HG03064 (cell line): ENCODE measurements around the gene MROH2A.
"Not testable (repeated sequence)": the region's sequence is repeated elsewhere in the genome, so short reads cannot be mapped to it uniquely, and the experiment has no call there.

Experiments used
- ATAC-seq: cut with Tn5 transposase; IDR thresholded peaks from one replicate; pipeline ENCODE4 v1.9.1; 2021; ENCODE audit warnings: low read depth; ENCODE audit not compliant: unreplicated experiment

The MROH2A gene

DNA sequence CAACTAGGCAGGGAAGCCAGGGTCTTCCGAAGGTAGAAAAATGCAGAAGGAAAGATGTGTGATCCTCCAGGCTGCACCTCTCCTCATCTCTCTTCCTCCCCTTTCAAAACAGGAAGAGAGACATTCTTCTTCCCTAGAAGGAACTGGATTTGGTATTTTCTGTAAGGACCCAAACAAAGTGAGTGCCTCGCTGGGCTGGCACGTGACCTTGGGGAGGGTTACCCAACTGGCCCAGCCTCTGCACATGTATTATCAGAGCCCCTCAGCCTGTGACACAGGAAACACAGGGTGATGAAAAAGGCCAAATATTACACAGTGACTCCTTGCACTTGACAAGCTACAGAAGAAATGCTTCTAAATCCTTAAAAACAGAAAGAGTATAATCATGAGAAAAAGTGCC is 73.9 kb downstream of the MROH2A start:
- no peak for ATAC-seq

DNA sequence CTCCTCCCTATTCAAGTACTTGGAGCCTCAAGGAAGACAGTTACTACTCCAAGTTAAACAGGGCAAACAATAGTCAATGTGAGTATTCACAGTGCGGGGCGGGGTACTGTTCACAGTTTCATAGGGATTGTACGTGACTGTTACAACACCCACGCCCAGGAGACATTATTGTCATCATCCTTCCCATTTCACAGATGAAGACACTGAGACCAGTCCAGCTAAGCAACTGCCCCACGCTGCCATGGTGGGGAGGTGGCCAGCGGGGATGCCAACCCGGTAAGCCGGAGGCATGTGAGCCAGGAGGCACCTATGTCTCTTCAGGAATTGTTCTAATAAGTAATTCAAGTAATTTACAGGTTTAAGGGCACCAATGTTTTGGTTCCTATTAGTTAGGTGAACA is 75.2 kb downstream of the MROH2A start:
- ATAC-seq, result no peak

DNA sequence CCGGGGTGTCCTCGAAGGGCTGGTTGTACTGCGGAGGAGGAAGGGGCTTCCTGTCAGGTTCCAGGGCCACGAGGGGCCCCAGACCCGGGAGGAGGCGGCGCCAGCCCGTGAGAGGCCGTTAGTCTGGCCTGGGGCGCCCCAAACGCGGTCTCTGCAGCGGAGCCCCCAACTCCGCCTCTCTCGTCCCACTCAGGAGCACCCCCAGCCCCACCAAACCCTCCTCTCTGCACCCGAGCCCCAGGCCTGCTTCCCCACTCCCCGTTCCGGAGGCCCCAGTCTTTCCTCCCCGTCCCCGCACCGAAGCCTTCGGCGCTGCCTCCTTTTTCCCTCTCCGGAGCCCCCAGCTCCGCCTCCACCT is 75.7 kb downstream of the MROH2A start:
- no peak for ATAC-seq

DNA sequence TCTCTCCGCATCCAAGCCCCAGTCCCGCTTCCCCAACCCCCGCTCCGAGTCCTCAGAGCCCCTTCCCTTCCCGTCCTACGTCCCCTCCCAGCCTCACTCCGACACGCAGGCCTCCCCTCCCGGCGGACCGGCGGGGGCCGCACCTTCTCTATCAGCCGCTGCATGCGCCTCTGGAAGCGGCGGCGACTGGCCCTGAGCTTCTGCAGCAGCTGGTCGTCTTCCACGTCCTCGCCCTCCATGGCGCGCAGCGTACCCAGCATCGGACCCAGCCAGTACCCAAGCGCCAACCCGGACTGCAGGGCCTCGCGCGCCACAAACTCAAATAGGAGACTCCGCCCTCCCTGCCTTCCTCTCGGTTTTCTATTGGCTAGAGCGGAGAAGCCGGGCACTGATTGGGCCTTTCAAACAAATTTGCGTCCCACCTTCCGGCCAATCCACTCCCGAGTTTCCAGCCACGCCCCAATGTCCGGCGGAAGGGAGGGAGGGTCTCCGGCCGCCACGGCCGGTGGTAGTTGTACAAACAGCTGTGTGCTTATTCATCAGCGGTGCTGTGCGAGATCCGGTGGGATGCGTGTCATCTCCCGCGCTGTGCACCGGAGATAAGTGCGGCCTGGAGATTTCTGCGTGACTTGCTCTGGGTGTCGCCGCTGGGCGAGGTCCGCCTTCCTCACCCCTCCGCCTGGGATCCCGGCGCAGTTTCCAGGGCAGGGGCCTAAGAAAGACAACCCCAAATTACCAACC is 76.3 kb downstream of the MROH2A start, which contains the start of gene HJURP:
Gene HJURP, minus strand, starts transcription at position 295 of the 741 bp plus-strand sequence. Its CDS starts 35 bp downstream, at position 260.
- peak; percentile 98 for ATAC-seq

DNA sequence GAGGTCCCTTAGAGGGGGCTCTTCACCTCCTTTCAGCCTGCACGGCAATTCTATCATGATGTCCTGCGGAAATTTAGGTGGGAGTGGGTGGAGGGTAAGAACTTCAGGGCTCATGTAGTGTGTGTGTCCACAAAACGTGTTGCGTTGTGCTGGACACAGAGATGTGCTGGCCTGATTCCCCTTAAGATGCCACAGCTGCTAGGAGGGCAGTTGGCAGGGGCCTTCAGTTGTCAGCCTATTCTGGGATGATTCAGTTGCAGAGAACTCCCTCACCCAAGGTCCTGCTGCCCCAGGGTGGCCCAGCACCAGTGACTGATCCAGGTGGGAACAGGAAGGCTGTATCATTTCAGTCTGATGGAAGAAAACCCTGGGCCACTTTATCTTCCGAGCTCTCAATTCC is 77.2 kb downstream of the MROH2A start:
- no peak for ATAC-seq

DNA sequence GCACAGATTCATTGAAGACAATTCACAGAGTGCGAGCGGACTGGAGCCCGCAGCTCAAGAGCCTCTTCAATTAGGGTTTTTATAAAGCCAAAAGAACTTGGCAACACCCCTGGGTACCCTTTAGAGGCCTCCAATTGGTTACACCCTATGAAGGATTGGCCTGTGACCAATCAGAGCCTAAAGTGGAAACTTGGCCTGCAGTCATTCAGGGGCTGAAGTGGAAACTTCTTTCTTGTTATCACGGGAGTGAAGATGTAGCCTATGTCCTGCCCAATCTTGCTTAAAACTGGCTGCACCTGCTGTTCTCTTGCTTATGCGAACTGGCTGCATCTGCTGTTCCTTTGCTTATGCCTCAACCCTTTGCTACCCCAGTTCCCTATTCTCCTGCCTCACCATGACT is 78.1 kb downstream of the MROH2A start:
- ATAC-seq, result no peak

DNA sequence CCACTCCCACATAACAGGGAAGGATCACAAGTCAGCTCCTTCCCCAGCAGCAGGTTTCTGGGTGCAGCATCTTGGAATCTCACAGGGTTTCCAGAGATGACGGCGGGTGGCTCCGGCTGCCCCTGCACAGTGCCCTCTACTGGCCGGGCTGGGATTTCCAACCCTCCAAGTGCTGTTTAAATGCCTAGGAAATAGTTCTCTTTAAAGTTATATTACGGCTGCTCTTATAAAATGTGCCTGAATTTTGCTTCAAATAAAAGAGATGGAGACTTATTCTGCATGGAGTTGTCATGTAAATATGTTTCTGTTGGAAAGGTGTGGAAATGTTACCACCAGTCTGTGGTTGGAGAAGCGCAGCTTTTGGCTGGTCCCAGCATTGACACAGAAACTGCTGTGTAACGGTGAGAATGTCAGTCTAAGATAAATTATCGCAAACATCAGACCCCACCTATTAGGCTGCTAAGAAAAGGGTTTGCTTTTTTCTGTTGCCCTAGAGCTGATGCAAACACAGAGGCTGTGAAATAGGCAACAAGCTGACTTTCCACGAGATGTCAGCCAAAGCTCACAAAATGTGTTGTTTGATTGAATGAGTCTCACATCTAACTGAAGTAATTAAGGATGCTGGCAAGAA is 79.5 kb downstream of the MROH2A start:
- ATAC-seq, result no peak

DNA sequence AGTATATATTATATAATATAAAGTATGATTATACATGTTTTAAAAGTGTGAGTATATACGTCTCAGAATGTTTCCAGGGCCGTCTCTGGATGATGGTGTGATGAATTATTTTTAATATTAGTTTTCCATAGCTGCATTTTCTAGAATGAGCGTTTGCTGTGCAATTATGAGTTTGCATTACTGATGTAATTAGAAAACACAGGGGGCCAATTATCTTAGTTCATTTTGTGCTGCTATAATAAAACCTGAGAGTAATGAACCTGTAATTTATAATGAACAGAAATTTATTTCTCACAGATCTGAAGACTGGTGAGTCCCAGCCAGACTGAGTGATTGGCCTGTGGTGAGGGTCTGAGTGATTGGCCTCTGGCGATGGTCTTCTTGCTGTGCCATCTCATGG is 80.2 kb downstream of the MROH2A start:
- no peak for ATAC-seq

DNA sequence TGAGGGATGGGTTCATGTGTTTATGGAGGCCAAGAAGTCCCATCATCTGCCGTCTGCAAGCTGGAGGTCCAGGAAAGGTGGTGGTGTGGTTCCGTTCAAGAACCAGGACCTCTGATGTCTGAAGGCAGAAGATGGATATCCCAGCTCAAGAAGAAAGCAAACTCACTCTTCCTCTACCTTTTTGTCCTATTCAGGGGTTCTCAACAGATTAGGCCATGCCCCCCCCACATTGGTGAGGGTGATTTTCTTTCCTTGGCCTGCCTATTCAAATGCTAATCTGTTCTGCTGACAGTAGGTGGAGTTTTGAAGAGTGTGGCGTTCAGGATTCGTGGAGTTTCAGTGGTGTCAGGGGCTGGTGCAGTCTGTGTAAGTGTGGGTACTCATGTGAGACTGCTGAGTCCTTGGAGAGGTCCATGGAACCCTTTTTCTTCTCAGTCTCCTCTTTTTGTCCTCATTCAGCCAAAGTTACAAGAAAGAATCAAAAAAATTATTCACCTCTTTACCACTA is 84.2 kb downstream of the MROH2A start:
- ATAC-seq, result no peak

DNA sequence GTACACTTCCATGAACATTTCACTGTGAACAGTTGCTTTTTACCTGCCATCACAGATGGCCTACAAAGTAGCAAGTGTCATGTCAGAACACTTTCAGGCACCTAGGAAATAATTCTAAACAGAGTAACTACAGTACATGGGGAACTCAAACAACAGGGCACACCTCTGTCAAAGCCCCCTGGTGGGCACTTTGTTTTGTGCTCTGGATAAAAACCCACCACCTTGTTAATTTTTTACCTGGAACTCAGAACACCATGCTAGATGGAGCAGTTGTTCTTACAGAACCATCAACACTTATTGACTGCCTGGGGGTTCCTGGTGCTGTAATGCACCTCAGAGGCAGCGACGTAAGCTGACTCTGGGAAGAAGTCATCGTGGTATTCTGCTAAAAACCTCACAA is 87.7 kb downstream of the MROH2A start:
- no peak for ATAC-seq

DNA sequence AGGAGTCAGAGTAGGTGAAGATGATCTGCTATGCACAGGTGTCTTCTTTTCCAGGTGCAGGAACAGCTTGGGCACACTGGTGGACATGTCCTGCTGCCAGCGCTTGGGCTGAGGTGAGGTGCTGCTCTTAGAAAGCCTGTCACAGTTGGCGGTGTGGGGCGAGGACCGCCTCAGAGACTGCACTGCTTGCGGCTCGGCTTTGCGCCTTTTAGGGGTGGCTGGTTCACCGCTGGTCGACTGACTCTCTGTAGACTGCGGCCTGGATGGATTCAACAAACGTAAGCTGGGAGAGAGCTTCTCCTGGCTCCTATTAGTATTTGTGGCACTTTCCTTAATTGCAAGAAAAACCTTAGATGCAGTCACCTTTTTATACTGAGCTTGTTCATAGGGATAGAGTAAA is 88.3 kb downstream of the MROH2A start:
- no peak for ATAC-seq

DNA sequence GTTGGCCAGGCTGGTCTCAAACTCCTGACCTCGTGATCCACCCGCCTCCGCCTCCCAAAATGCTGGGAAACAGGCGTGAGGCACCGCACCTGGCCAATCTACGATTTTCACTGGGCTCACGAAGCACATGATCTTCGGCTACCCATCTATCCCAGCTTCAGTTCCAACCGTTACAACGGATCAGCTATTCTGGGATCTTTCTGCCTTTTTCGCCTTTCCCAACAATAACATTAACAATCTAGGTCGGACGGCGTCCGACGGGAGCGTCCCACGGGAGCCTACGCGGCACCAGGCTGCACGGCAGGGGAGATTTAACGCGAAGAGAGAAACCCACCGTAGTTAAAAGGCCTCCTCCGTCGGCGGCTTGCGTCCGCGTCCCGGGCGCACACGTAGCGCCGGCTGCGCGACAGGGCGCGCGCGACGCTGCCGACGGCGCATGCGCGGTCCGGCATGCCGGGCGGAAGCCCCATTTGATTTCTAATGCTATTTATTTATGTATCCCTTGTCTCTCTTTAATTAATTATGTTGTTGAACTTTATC is 89.9 kb downstream of the MROH2A start, which contains the start of gene MSL3B:
Gene MSL3B, minus strand, starts transcription at position 394 of the 540 bp plus-strand sequence.
- ATAC-seq, result no peak

DNA sequence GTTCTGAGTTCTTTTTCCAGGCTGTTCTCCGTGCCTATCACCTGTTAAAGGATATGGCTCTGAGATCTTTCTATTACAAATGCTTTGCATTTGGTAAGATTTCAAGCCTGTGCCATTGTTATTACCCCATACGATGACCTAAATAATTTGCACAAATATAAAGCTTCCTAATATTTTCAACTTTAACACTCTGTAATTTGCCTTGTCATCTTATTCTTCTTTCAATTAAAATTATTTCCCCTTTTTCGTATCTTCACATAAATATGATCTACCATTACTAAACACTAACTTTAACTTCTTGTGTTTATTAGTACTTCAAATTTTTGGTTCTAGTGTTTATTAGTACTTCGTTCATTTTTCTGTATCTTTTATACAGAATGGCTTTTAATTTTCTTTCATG is 93.3 kb downstream of the MROH2A start:
- ATAC-seq, result no peak

DNA sequence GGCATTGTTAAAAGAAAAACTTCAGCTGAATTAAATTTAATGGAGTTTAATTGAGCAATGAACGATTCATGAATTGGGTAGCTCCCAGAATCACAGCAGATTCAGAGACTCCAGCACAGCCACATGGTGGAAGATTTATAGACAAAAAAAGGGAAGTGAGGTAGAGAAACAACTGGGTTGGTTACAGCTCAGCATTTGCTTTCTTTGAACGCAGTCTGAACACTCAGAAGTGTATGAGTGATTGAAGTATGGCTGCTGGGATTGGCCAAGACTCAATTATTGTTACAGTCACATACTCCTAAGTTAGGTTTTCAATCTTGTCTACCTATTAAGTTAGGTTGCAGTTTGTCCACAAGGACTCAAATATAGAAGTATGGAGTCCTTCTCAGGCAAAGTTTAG is 94.0 kb downstream of the MROH2A start:
- not testable (repeated sequence) for ATAC-seq

DNA sequence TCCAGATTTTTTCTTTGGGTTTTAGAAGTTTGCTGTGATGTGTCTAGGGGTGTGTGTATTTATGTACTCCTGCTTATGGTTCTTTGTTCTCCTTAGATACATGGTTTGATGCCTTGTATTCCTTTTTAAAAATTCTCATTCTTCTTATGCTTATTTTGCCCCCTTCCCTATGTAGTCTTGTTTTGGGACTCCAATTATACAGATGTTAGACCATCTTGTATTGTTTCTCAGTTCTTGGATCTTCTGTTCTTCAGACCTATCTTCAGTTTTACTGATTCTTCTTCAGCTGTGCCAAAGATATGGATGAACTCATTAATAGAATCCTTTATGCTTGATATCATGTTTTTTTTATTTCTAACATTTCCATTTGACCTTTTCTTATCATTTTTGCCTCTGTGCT is 104.2 kb downstream of the MROH2A start:
- ATAC-seq, result no peak
